HL-60 (cell line): ENCODE data around the gene GNPTAB.

Experiments
- DNase-seq, 2 experiments: peaks; one replicate each; pipeline ENCODE4 v3.0.0-alpha.2; 2010 to 2020; ENCODE audit warnings: low read depth in 1 of 2, low spot score in 1 of 2
- H3K27ac ChIP-seq: fragments of 250-450 bp; sonication (Bioruptor Pico); replicated peaks from 2 replicates; pipeline ENCODE4 v1.5.1; 2020; ENCODE audit warnings: mild to moderate bottlenecking, moderate library complexity
- H3K27me3 ChIP-seq: fragments of 250-450 bp; sonication (Bioruptor Pico); 2 replicates; pipeline ENCODE4 v1.5.1; 2021; ENCODE audit warnings: mild to moderate bottlenecking, moderate library complexity; ENCODE audit not compliant: insufficient read depth, poor library complexity, severe bottlenecking
- H3K4me3 ChIP-seq: replicated peaks from 2 replicates; pipeline ENCODE4 v1.5.1; 2011; ENCODE audit warnings: mild to moderate bottlenecking, control low read depth, low read length; ENCODE audit not compliant: insufficient read depth
- CTCF ChIP-seq: IDR thresholded peaks from one replicate; pipeline ENCODE4 v1.5.1; 2011; ENCODE audit warnings: low read length, control low read depth, inconsistent platforms; ENCODE audit not compliant: insufficient read depth
- GABPA ChIP-seq: IDR thresholded peaks from 2 replicates; pipeline ENCODE4 v1.6.1; 2012; ENCODE audit warnings: low read depth
- POLR2AphosphoS5 ChIP-seq: IDR thresholded peaks from 2 replicates; pipeline ENCODE4 v1.6.1; 2012; ENCODE audit warnings: low read depth
- REST ChIP-seq: IDR thresholded peaks from 2 replicates; pipeline ENCODE4 v1.6.1; 2012; ENCODE audit warnings: low read depth; ENCODE audit not compliant: insufficient replicate concordance
- SPI1 ChIP-seq: IDR thresholded peaks from 2 replicates; pipeline ENCODE4 v1.6.1; 2012; ENCODE audit warnings: low read depth, mild to moderate bottlenecking, borderline replicate concordance

The GNPTAB gene

GRCh38 chr12:101828463-101829196, 2.1 kb downstream of the GNPTAB start:
- no peak overlapping the region for H3K4me3 ChIP-seq
- H3K27ac ChIP-seq, result no peak overlapping the region

GRCh38 chr12:101826766-101827368, 3.9 kb downstream of the GNPTAB start:
- no peak for TF ChIP-seq SPI1
- no peak for TF ChIP-seq CTCF
- Histone ChIP-seq H3K27me3 (no peaks in the 10 kb centered on the region), H3K27ac (no peak overlapping the region), H3K4me3 (no peak overlapping the region)
- peak in 1 of 2 experiments; percentile 43 for DNase-seq

More at GRCh38 chr12:101828463-101829196, 2.1 kb downstream of the GNPTAB start:
- no peaks in the 10 kb centered on the region for H3K27me3 ChIP-seq
- TF ChIP-seq POLR2AphosphoS5, result no peak
- no peak for TF ChIP-seq GABPA
- TF ChIP-seq REST, result no peak
- no peak for TF ChIP-seq CTCF
- TF ChIP-seq SPI1, result no peak
- DNase-seq, result no peak

- H3K27ac ChIP-seq, result no peak overlapping the region
- TF ChIP-seq REST, result no peak
- no peak for TF ChIP-seq GABPA
- TF ChIP-seq SPI1, result no peak
- no peak for TF ChIP-seq POLR2AphosphoS5
- no peak for TF ChIP-seq CTCF
- no peak for DNase-seq
- no peaks in the 10 kb centered on the region for H3K27me3 ChIP-seq
- H3K4me3 ChIP-seq, result no peak overlapping the region
Measured at GRCh38 chr12:101824831-101825230, 5.9 kb downstream of the GNPTAB start.
